NOMO-1 treated with DMSO at 0.1 percent for 48 hours (cell line): ENCODE measurements around the gene PPP1CA.
A peak's percentile ranks its signal among the peaks of the same experiment; 100 is the strongest.

Source experiments
- DNase-seq: peaks from one replicate; lab custom pipeline; 2025; ENCODE audit not compliant: unreplicated experiment; lab: John Stamatoyannopoulos, UW

PPP1CA gene

GRCh38 chr11:67387069-67387468 is 14.6 kb downstream of the PPP1CA start:
- DNase-seq, result no peak

- DNase-seq, result no peak
These were observed 16.7 kb downstream of the PPP1CA start for GRCh38 chr11:67384851-67385366.

- peak; percentile 72 for DNase-seq
These were observed 19.2 kb downstream of the PPP1CA start for GRCh38 chr11:67382276-67383136.

- peak; percentile 87 for DNase-seq
These were observed 20.2 kb downstream of the PPP1CA start for GRCh38 chr11:67381244-67381972.

GRCh38 chr11:67379061-67380058 is 22.3 kb downstream of the PPP1CA start:
- DNase-seq, result no peak

- no peak for DNase-seq
These were observed 23.1 kb downstream of the PPP1CA start for GRCh38 chr11:67378544-67378943.

DNA sequence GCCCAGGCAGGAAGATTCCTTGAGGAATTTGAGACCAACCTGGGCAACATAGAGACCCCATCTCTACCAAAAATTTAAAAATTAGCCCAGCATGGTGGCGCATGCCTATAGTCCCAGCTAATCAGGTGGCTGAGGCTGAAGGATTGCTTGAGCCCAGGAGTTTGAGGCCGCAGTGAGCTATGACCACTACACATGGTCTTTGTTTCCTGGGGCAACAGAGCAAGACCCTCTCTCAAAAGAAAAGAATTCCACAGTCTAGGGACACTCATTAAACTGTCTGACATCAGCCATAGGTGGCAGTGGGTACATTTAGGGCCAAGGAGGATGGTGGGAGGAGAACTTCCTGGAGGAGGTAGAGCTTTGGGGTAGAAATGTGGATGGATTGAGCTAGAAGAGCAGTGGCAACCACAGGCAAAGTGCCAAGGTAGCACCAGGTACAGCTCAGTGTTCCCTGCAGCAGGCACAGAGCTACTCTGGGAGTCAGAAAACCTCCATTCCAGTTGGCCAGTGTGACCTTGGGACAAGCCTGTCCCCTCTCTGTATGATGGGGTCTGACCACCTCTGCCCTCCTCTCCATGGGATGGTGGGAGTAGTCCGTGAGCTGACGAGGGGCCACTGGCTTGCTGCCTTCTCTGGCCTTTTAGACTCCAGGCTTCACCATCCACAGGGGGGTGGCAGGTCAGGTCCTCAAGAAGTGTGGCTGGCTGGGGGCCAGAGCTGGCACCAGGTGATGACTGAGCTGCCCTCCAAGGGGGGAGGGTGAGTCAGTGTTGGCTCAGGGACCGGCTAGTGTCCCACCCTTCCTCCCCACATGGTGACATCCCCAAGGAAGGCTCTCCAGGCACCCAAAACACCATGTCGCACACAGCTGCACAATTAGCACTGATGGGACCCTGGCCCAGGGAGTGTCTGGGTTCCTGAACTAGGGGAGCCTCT is 24.5 kb downstream of the PPP1CA start:
- DNase-seq, result no peak

GRCh38 chr11:67376063-67376820 is 25.4 kb downstream of the PPP1CA start:
- no peak for DNase-seq

- DNase-seq, result no peak
These were observed 26.2 kb downstream of the PPP1CA start for GRCh38 chr11:67375320-67376055.

DNA sequence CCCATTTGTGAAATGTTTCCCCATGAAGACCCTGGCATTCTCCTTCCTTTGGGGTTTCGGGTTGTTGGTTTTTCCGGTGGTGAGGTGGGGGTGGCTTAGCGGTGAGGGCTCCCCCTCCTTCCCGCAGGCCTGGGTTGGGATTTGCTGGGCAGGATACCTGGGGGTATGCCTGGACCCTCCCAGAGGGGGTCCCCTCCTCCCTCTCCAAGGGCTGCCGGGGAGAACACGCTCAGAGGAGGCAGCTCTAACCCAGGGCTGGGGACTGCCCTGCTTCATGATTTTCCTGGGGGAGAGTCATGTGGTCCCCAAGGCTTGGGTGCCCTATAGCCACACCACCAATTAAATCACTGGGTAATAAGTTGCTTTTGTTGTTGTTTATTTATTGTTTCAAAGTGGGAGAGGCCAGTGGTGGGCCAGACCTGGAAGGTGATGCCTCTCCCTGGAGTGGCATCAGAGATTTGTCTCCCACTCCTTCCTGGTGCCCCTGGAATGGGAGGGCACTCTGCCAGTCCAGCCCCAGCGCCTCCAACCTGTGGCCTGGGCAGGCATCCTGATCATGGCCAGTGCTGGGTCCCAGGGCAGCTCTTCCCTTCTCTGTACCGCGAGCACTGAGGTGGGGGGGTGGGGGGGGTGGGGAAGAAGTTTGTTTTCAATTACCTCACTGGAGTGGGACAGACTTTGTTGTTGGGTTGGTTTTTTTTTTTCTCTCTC is 26.9 kb downstream of the PPP1CA start:
- no peak for DNase-seq

DNA sequence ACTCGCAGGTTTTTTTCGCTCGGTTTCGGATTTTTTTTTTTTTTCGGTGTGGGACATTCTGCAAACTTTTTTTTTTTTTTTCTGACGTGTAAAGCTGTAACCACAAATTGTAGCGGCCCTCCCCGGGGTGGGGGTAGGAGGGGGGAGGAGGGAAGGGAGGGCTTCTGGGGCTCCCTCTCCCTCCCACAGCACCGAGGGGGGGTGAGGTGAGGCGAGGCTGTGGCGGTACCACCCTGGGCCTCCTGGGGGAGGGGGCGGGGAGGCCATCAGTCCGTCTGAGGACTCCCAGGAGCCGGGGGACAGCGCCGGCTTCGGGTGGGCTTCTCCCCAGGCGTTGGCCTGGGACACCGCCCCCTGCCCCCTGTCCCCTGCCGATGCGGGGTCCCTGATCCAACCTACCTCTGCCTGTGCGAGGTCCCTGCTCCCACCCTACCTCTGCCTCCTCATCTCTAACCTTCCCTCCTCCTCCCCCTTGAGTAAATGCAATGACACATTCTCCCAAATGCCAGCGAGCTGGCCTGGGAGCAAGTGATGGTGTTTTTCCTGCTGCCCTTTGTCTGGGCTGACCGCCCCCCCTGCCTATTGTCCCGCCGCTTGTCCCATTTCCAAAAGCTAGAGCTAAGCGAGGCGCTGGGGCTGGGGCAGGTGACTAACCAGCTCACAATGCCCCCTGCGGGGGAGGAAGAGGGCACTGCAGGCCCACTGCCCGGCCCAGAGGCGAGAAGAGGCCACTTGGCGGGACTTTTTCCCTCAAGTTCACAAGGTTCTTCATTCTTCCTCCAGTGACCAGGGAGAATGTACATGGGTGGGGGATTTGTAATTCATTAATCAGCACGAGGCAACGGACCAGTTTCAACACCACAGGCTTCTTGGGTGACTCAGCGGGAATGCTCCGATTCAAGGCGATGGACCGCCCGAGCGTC is 27.7 kb downstream of the PPP1CA start:
- peak; percentile 56 for DNase-seq

GRCh38 chr11:67372993-67373647 is 28.5 kb downstream of the PPP1CA start, which contains the start of gene CLCF1:
Gene CLCF1, minus strand, starts transcription at chr11:67373598. Its CDS starts 59 bp downstream, at chr11:67373539.
- DNase-seq, result peak; percentile 36

DNA sequence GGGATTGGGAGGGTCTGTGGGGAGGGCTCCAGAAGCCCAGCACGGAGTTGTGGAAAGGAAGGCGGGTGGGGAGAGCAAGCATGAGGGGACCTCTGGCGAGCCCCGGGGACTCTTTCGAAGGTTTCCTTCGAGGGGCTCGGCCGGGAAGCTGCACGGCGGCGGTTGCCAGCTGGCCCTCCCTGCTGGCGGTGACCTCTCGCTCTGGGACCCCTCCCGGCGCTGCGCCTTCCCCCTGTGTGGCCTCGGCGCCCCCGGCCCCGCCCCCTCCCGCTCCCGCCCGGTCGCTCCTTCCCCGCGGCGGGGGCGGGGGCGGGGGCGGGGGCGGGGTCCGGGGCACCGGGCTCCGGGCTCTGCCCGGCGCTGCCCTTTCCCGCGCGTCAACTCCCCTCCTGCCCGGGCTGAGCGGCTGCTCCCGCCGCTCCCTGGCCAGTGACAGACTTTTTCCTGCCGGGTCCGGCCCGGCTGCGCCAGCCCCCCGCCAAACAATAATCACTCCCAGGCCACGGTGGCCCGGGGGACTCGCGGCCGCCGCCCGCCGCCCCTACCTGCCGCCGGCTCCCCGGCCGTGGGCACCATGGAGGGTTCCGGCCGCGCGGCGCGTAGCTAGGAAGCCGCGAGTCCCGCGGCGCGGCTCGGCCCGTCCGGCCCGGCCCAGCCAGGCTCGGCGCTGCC is 29.2 kb downstream of the PPP1CA start:
- DNase-seq, result no peak

GRCh38 chr11:67371911-67372320 is 29.7 kb downstream of the PPP1CA start:
- no peak for DNase-seq

DNA sequence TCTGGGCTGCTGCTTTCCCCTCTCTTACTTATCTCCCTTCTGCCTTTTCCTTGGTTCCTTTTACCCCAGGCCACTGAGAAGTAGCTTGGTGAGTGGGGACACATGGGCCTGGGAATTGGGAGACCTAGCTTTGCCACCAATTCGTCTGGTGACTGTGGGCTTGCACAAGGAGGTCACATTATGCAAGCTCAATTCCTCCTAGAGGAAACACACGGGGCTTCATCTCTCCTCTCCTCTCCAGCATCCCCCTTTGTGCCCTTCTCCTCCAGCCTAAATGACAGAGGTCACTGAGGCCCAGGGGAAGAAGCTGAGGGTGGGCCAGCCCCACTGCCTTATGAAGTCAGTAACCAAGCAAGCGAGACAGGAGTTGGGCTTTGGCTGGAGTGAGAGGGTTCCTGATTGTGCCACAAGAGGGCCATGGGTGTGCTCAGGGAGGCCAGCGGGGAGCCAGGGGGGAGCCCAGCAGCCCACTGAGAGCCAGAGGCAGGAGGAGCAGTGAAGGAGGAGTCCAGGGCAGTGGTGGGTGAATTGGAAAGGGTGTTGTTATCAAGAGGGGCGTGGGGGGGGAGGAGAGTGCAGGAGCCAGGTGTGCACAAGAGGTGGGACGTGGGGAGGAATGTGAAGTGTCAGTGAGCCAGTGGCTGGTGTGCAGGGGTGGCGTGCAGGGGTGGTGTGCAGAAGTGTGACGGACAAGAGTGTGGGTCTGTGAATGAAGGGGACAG is 30.3 kb downstream of the PPP1CA start:
- DNase-seq, result peak; percentile 56
